NT2/D1 (cell line): ENCODE measurements around the gene ETFA.

Experiments used
- SUZ12 ChIP-seq: IDR thresholded peaks from 2 replicates; pipeline ENCODE4 v1.6.1; 2011; ENCODE audit not compliant: insufficient read length, insufficient read depth; ENCODE audit errors: extremely low read depth
- YY1 ChIP-seq: IDR thresholded peaks from 2 replicates; pipeline ENCODE4 v1.6.1; 2011; ENCODE audit not compliant: insufficient read length, insufficient read depth
- ZNF274 ChIP-seq: IDR thresholded peaks from 2 replicates; pipeline ENCODE4 v1.6.1; 2011; ENCODE audit warnings: mild to moderate bottlenecking, low read depth, low read length

GRCh38 chr15:76340198-76340802, 29.0 kb upstream of the ETFA start:
- TF ChIP-seq YY1 (no peak), ZNF274 (no peak), SUZ12 (peak; percentile 98)
